ENCODE results near the gene CLIP3.
"Not testable (repeated sequence)": the region's sequence is repeated elsewhere in the genome, so short reads cannot be mapped to it uniquely, and the experiment has no call there.

Gene CLIP3

DNA sequence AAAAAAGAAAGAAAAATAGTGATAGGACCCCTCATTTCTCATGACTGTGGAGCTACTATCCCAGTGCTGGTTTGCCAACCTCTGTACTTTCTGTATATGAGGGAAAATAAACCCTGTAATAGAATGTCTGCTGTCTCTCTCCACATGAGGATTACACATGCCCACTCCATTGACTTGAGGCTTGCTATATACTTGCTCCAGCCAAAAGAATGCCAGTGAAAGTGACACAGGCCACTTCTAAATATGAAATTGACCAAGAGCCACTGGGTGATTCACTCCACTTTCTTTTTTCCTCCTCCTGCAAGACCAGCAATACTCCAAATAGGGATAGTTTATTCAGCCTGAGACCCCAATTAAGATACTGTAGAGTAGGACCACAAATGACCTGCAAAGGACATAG, 15.2 kb upstream of the CLIP3 start:
- no peak for DNase-seq

DNA sequence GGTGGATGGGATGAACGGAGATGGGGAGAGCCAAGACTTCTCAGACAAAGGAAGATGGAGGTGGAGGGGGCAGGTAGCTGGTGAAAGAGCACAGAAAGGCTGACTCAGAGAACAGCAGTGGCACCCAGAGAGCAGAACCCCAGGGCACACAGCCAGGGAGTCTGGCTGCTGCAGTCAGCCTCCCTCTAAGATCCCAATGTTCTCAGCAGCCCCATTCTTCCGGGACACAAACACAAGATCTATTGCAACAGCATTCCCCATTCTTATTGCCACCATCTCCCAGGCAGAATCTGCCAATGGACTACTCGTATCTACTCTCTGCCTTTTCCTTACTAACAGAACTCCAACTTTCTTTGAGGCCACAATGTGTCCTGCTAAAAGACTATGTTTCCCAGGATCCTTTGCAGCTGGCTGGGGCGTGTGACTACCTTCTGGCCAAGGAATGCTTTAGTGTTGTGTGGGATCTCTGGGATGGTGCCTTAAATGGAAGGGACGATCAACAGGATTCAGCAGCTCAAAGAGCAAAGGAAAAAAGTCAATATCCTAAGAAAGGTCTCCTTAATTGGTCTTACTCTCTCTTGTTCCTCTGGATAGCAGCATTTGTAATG, 13.9 kb upstream of the CLIP3 start:
- DNase-seq = no peak

DNA sequence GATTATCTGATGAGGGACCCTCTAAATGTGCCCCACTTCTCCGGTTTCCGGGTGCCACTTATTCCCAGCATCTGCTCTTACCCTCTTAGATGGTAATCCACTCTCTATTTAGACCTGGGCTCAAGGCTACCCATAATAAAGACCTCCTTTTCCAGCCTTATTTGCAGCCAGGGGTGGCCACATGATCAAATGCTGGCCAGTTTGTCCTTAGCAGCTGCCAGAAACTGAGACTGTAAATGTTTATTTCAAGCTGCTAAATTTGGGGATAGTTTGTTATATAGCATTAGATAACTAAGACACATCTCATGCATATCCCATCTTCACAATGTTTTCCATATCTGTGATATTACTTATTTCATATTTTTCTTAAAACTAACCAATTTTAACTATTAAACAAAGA, 11.3 kb upstream of the CLIP3 start:
- no peak for DNase-seq

DNA sequence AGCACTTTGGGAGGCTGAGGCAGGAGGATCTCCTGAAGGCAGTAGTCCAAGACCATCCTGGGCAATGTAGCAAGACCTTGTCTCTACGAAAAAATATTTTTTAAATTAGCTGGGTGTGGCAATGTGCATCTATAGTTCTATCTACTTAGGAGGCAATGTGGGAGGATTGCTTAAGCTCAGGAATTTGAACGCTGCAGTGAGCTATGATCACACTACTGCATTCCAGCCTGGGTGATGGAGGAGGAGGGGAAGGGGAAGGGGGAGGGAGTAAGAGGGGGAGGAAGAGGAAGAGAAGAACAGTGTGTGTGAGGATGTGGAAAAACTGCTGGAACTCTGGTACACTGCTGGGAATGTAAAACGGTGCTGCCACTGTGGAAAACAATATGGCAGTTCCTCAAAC, 9.2 kb upstream of the CLIP3 start:
- no peak for DNase-seq

DNA sequence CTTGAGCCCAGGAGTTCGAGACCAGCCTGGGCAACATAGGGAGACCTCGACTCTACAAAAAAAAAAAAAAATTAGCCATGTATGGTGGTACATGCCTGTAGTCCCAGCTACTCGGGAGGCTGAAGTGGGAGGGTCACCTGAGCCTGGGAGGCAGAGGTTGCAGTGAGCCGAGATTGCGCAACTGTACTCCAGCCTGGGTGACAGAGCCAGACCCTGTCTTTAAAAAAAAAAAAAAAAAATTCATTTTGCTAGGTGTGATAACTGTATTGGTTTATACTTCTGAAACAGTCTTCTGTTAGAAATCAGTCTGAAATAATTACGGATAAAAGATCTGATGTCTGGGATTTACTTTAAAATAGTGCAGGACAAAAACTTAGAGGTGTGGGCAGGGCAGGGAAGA, 8.4 kb upstream of the CLIP3 start:
- not testable (repeated sequence) for DNase-seq

DNA sequence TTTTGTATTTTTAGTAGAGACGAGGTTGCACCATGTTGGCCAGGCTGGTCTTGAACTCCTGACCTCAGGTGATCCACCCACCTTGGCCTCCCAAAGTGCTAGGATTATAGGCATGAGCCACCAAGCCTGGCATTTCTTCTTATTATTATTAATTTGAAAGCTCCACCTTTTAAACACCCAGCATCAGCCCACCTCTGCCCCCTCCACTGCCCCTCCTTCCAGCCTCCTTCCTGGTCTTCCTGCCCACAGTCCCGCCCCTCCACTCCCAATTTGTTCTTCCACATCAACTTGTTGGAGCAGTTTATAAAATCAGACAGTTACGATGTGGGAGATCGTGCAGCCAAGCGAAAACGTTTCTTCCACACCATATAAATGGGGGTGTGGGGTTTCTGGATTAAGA, 7.8 kb upstream of the CLIP3 start:
- DNase-seq = no peak

DNA sequence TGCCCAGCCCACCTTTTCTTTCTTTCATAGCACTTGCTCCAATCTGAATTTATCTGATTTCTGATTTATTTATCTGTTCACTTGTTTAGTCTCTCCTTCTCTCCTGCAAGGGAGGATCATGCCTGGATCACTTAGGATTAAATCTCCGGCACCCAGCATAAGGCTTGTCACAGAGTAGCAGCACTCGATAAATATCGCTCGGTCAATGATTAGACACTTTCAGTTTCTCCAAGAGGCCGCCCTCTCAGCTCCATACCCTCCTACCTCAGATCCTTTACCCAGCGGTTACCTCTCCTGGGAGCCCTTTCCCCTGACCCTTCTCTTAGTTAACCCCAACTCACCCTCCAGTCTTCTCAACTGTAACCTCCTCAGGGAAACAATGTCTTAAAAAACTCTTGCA, 1.4 kb downstream of the CLIP3 start:
- no peak for DNase-seq

DNA sequence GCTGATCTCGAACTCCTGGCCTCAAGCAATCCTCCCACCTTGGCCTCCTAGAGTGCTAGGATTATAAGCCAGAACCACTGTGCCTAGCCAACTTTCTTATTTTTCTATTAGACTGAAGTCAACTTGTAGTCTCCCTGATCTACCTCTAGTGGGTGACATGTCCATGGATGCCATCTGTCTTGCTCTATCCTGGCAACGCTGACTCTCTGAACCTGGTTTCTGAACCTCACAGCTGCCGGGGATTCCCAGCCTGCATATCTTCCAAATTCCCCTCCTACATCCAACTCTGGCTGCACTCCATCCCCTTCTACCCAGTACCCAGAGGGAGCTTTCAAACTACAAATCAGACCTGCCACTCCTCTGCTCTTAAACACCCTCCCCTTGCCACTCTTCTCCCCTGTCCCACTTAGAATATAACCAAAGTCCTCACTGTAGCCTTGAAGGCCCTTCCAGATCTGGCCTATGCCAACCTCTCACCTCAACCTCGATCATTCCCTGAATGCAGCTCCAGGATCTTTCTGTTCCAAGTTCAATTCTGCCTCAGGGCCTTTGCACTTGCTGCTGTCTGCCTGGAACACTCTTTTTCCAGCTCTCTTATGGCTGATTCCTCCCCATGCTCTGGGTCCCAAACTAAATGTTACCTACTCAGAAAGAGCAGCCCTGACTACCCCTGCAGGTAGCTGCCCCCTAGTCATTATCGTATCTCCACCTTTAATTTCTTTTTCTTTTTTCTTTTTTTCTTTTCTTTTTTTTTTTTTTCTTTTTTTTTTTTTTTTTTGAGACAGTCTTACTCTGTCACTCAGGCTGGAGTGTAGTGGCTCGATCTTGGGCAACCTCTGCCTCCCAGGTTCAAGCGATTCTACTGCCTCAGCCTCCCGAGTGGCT, 2.2 kb downstream of the CLIP3 start:
- DNase-seq = peak; percentile 59

DNA sequence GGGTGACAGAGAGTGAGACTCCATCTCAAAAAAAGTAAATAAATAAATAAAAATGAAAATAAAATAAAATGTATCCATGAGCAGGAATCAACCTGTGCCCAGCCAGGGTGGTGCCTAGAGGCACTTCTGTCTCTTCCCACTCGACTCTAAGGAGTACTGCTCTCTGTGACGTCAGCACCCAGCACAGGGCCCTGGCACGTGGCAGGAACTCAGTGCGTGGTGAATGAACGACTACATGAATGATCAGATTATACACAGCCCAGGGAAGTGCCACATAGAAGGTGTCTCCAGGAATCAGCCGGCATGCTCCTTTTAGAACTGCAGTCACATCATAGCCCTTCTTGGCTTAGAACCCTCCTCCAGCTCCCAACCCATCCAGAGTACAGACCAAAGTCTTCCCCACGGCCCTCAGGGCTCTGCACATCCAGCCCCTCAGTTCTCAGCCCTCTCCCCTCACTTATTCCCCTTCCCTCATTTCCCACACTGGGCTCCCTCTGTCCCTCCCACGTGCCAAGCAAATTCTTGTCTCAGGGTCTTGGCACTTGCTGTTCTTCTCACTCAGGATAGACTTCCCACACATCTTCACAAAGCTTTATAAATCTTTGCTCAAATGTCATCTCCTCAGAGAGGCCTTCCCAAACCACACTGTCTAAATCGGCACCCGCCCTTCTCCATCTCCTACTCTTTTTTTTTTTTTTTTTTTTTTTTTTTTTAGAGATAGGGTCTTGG, 4.2 kb downstream of the CLIP3 start:
- no peak for DNase-seq

DNA sequence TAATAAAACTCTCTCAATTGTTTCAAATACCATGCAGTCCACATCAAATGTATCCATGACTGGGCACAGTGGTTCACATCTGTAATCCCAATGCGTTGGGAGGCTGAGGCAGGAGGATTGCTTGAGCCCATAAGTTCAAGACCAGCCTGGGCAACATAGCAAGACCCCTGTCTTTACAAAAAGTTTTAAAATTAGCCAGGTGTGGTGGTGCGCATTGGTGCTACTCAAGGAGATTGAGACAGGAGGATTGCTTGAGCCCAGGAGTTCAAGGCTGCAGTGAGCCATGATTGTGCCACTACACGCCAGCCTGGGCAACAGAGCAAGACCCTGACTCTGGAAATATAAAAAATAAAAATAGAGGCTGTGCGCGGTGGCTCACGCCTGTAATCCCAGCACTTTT, 5.0 kb downstream of the CLIP3 start:
- DNase-seq = no peak

DNA sequence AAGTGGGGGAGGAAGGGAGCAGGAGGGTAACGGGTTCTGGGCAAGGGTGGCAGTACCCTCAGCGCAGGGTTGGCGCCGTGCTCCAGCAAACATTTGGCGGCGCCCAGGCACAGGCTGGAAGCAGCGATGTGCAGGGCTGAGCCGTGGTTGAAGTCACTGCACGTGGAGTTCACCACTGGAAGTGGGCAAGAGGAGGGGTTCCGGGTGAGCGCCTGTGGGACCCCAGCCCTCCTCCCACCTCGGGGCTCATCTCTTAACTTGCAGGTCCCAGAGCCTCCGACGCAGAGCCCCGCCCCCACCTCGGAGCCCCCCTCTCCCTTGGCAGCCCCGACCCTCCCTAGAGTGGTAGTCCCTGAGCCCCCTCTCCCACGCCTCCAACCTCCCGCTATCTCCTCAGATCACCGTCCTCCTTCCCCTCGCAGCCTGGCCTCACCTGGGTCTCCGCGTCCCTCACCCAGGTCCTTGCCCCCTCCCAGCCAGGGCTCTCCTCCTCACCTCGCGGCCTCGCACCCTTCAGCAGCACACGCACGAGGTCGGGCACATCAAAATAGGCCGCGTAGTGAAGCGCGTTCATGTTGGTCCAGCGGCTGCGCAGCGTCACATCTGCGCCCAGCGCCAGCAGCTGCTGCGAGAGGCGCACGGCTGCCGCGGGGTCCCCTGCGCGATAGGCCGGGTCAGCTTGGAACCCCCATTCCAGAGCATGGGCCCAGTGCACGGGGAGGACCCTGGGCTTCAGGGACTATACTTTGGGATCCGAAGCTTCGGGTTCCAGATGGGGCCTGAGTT, 6.4 kb downstream of the CLIP3 start:
- no peak for DNase-seq

DNA sequence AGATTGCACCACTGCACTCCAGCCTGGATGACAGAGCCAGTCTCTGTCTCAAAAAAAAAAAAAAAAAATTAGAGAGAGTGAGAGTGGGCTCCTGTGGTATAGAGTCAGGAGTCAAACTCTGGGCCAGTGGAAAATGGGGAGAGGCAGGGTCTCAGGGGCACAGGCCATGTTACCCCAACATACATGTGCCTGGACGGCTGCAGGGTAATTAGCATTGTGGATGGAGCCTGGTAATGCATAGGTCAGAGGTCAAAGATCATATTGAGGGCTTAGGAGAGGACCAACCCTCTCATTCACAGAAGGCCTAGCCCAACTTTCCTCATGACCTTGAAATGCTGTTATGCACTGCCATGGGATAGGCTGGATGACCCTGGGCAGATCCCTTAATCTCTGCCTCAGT, 7.1 kb downstream of the CLIP3 start:
- no peak for DNase-seq

DNA sequence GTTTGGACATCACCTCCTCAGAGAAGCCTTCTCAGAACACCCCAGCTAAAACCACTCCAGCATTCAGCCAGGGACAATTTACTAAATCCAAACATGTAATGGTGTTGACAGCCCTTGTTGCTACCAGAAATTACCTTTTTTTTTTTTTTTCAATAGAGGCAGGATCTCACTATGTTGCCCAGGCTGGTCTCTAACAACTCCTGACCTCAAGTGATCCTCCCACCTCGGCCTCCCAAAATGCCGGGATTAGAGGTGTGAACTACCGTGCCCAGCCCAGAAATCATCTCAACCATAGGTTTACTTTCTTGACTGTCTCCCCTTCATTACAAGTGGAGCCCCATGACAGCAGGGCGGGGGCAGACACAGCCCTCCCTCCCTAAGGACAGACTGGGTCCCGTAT, 9.2 kb downstream of the CLIP3 start:
- DNase-seq = no peak

DNA sequence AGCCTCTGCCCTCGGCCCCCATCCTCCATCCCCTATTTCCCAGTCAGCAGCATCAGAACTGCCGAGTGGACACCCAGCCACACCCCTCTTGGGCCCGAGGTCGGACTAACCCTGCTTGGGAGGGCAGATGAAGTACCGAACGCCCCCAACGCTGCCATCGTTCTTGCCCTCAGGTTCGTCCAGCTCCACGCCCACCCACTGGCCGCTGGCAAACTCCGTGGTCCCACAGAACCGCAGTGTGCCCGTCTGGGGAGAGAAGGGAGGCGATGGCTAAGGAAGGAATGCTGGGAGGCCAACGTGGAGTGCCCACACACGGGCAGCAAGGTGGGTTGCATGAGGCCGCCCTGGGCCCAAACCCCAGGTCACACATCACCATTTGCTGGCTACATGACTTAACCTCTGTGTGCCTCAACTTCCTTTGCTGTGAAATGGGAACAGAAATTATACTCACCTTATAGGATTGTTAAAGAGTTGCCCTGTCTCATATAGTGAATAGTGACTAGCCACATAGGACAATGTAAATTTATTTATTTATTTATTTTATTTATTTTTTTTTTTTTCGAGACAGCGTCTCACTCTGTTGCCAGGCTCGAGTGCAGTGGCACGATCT, 13.5 kb downstream of the CLIP3 start:
- no peak for DNase-seq

DNA sequence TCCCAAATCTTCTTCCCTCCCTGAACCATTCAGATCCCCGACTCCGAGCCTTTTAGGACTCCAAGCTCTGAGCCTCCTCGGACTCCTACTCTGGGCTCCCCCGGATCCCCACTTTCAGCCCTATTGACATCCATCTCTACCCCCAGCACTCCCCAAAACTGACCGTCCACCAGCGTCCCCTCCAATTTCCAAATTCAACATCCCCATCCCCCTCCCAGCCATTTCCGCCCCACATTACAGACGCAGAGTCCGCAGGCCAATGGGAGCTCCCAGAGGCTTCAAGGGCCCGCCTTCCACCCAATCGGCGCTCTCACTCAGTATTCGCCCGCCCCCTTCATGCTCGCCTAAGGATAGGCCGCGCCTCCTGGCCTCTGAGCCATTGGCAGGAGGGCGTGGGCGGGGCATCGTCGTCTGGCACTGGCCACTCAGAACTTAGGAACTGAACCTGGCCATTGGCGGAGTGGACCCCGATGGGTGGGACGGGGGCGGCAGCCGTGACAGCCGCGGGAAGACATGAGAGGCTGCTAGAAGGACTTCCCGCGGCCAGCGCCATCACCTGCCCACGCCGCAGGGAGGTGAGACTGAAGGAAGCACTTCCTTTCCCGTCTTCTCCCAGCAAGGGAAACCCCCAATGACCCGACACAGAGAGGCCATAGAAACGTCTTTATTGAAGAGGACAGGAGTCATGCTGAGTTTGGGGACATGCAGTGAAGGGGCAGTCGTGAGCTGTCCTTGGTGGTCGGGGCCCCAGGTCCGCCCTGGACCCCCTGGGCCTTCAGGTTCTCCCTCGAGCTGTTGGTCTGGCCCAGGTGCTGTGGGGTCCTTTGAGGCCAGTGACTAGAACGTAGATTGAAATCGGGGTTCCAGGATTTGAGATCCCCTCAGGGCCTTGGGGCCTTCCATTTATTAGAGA, 18.4 kb downstream of the CLIP3 start, which contains the start of gene ALKBH6:
Gene ALKBH6 (minus strand): TSS at position 202 of the 913 bp plus-strand sequence. CDS start 816 bp downstream, outside the sequence.
- peak; percentile 100 for DNase-seq

DNA sequence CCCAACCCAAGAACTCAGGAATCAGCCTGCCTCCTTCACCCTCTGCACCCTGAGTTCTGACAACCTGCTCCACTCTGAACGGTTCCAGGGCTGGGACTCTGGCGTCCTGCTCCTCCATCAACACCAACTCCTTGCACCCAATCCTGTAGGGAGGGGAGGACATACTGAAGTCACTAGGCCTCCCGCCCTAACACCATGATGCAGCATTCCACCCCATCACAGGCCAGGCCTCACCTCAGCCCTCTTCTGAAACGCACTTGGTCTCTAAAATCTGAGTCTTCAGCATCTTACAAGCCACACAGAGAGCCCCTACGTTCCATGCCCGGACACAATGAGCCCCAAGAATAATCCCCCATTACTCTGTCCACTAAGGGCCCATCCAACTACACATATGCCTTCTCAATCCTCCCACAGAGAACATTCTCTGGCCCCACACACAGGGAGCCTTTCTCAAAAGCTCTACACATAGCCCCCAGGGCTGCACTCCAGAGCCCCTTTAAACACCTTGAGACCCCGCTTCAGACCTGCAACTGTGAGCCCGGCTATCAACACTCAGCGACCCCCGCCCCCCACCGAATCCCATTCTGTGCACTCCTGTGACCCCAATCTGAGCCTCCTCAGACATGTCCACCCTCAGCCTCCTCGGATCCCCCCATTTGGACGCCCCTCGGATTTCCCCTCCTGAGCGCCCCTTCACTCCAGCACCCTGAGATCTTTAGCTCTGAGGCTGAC, 19.2 kb downstream of the CLIP3 start:
- no peak for DNase-seq

DNA sequence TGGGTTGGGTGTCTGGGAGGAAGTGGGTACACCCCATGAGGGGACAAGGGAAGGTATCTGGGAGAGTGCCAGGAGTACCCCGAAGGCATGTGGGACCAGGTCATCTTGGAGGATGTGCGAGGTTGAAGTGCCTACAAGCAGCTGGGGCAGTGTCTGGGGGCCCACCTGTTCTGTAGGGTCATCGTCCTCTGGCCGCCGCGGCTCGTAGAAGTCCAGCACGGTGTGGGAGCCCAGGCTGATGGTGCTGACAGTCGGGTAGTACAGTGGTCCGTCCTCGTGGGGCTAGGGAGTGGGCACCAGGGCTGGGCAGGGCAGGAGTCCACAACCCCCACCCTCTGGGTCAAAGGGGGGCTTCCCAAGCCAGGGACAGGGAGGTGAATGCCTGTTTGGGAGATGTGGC, 22.3 kb downstream of the CLIP3 start:
- DNase-seq = no peak

DNA sequence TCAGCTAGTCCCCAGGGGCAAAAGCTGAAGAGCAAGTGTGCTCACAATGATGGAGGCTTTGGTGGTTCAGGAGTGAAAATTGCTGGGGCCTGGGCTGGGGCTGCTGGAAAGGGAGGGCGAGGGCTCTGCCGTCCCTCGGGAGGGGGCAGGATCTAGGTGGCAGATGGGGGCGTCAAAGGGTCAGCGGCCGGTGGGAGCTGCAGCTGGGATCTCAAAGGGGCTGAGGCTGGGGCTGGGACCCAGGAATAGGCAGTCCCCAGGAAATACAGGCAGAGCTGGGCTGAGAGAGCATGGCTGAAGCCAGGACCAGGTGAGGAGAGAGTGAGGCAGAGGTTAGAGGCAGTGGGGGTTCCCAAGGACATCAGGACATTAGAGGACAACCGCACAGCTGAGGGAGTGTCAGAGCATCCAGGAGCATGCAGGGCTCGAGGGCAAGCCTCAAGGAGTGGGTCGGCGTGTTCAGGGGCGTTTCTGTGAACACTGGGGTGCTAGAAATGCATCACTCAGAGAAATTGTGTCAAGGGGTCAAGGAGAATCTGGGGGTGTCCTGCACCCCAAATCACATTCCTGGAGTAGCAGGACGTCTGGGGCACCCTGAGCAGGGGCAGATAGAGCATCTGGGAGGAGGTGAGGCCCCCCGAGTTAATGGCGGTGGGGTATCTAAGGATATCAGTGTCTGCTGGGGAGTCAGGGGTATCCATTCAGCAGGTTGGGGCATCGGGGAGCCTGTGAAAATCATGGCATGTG, 22.9 kb downstream of the CLIP3 start:
- no peak for DNase-seq

DNA sequence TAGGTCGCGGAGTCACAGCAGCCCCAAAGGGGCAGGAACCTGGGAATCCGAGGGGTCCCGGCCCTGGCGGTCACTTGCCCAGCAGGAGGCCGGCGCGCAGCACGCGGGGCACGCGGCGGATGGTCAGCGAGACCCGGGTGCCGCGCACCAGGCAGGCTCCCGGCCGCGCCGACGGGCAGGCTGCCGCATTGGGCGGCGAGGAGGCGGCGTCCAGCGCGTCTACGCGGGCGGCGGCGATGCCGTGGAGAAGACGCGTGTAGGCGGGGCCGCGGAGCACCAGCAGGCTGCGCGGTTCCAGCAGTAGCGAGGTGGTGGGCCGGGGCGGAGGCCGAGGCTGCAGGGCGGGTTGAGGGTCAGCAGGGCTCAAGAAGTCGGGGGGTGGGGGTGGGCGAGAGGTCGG, 23.5 kb downstream of the CLIP3 start:
- DNase-seq = no peak

All from 8988T (cell line).